Fibroblast of lung (primary cell): ENCODE measurements around the gene SSH2.

Experiments used
- CTCF ChIP-seq, 2 donors: IDR thresholded peaks in 1 of 2; conservative IDR thresholded peaks in 1 of 2; 1 replicate in 1 of 2; 2 replicates in 1 of 2; pipeline ENCODE4 v1.5.1; 2011 to 2012; ENCODE audit warnings: low read length in 2 of 2, control low read depth in 1 of 2, inconsistent platforms in 1 of 2, low read depth in 1 of 2, mild to moderate bottlenecking in 1 of 2
- EZH2 ChIP-seq: IDR thresholded peaks from 2 replicates; pipeline ENCODE4 v1.5.1; 2012; ENCODE audit warnings: low read length, control low read depth, mild to moderate bottlenecking; ENCODE audit errors: missing control alignments

GRCh38 chr17:29929006-29929532 lies 959 bp downstream of the SSH2 start:
- TF ChIP-seq CTCF (conservative IDR thresholded peaks at IDR 0.05 in 1 of 2, IDR thresholded peaks at IDR 0.05 in 1 of 2; ENCODE audit: low read depth in 1 of 2, low read length in 2 of 2) (no peak), EZH2 (no peak)
